Thyroid gland (tissue), 4 donors: ENCODE results near the gene COL23A1.

ENCODE experiments used
- POLR2A ChIP-seq, 2 donors: fragments of 450-650 bp; IDR thresholded peaks; one replicate each; pipeline ENCODE4 v1.6.1; 2017; ENCODE audit warnings: antibody characterized with exemption in 2 of 2, mild to moderate bottlenecking in 2 of 2, moderate library complexity in 1 of 2
- TF ChIP-seq, protein P1 (sequence below), 6 experiments: fragments of 200-600 bp in 3 of 6; fragments of 450-650 bp in 3 of 6; sonication (generic) in 3 of 6; IDR thresholded peaks; one replicate each; pipeline ENCODE4 v1.5.1; 2016 to 2019; ENCODE audit warnings: antibody characterized with exemption in 6 of 6, mild to moderate bottlenecking in 2 of 6, inconsistent platforms in 1 of 6, moderate library complexity in 1 of 6

DNA sequence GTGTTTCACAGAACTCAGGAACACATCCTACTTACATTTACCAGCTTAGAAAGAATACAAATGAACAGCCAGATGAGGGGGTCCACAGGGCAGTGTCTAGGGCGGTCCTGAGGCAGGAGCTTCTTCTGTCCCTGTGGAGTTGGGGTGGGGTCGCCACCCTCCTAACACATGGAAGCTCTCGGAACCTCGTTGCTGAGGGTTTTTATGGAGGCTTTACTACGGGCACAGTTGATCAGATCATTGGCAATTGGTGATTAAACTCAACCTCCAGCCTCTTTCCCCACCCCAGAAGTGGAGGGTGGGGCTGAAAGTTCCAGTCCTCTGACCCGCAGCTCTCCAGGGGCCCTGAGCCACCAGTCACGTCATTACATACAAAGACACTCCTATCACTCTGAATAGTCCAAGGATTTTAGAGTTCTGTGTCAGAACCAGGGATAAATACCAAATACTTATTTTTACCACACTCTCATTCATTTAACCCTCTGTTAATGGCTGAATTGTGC is 156.9 kb downstream of the COL23A1 start:
- TF ChIP-seq, protein P1, sequence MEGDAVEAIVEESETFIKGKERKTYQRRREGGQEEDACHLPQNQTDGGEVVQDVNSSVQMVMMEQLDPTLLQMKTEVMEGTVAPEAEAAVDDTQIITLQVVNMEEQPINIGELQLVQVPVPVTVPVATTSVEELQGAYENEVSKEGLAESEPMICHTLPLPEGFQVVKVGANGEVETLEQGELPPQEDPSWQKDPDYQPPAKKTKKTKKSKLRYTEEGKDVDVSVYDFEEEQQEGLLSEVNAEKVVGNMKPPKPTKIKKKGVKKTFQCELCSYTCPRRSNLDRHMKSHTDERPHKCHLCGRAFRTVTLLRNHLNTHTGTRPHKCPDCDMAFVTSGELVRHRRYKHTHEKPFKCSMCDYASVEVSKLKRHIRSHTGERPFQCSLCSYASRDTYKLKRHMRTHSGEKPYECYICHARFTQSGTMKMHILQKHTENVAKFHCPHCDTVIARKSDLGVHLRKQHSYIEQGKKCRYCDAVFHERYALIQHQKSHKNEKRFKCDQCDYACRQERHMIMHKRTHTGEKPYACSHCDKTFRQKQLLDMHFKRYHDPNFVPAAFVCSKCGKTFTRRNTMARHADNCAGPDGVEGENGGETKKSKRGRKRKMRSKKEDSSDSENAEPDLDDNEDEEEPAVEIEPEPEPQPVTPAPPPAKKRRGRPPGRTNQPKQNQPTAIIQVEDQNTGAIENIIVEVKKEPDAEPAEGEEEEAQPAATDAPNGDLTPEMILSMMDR (IDR thresholded peaks at IDR 0.05) = no peak
- no peak for TF ChIP-seq POLR2A (IDR thresholded peaks at IDR 0.05)
